GM21786 (cell line): Measurements from ENCODE around the gene OR7G1.
A peak's percentile ranks its signal among the peaks of the same experiment; 100 is the strongest.

Source experiments
- ATAC-seq: cut with Tn5 transposase; IDR thresholded peaks from one replicate; pipeline ENCODE4 v1.9.1; 2021; ENCODE audit not compliant: unreplicated experiment

The OR7G1 gene, protein sequence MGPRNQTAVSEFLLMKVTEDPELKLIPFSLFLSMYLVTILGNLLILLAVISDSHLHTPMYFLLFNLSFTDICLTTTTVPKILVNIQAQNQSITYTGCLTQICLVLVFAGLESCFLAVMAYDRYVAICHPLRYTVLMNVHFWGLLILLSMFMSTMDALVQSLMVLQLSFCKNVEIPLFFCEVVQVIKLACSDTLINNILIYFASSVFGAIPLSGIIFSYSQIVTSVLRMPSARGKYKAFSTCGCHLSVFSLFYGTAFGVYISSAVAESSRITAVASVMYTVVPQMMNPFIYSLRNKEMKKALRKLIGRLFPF

DNA sequence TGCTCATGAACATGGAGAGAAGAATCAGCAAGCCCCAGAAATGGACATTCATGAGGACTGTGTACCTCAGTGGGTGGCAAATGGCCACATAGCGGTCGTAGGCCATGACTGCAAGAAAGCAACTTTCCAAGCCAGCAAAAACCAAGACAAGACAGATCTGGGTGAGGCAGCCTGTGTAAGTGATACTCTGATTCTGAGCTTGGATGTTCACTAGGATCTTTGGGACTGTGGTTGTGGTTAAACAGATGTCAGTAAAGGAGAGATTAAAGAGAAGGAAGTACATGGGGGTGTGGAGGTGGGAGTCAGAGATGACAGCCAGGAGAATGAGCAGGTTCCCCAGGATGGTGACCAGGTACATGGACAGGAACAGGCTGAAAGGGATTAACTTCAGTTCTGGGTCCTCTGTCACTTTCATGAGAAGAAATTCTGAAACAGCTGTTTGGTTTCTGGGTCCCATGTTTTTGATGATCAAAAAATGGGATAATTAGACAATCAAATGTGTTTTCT lies at the start of gene OR7G1:
Gene OR7G1 (minus strand): TSS at position 457 of the 507 bp plus-strand sequence. CDS start 0 bp downstream, at position 457.
- no peak for ATAC-seq

DNA sequence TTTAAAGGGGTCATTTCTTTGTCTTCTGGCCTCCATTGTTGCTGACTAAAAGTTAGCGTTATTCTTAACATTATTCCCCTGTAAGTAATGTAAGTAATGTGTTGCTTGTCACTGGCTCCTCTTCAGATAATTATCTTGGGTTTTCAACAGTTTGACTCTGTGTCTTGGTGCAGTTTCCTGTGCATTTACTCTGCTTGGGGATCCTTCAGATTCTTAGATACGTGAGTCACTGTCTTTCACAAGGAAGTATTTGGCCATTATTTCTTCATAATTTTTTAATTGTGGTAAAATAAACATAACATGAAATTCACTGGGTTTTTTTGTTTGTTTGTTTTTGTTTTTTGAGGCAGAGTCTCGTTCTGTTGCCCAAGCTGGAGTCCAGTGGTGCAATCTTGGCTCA lies 49.7 kb upstream of the OR7G1 start:
- ATAC-seq: no peak

DNA sequence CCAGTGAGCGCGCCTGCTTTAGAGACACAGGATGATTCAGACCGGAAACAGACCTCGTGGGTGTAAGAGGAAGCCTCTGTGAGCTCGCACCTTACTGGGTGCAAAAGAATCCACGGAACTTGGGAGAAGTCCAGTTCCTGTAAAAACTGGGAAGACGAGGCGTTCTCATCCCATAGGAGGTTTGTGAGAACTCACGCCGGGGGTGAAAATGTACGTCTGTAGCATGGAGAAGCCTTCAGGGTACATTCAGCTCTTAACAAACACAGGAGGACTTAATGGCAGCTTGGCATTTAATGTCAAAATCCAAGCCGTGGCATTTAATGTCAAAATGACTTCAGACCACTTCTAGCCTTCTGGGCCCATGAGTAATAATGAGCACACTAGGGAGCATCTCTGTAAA lies 45.9 kb upstream of the OR7G1 start:
- ATAC-seq: no peak

DNA sequence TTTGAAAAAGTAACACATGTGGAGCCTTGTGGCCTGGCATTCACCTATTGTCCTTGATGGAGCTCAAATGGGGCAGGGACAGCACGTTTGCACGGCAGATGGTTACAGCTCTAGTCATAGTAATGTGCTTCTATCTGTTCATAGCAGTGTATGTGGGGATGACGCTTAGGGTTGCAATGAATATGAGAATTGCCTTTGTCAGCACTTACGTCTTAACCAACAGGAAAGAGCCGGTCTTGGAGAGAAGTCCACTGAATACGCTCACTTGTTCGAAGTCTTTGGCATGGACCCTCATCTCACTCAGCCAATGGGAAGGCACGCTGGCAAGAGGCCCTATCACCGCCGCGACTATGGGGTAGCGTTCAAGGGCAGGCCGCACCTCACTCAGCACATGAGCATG lies 44.3 kb upstream of the OR7G1 start:
- no peak for ATAC-seq

DNA sequence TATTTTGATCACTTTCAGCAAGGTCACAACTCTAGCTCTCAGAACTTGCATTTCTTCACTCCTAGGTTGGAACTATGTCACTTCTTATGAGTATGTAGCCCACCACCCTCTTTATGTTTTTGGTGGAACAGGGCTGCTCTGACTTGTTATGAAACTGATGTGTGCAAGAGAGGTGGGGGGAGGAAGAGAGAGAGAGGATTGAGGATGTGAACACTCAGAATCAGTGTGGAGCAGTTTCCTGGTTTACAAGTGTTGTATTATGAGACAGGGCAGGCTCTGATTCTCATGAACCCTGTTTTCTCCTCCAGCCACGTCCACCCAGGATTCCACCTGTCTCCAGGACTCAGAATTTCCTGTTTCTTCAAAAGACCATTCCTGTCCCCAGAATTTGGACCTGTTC lies 40.7 kb upstream of the OR7G1 start:
- no peak for ATAC-seq

DNA sequence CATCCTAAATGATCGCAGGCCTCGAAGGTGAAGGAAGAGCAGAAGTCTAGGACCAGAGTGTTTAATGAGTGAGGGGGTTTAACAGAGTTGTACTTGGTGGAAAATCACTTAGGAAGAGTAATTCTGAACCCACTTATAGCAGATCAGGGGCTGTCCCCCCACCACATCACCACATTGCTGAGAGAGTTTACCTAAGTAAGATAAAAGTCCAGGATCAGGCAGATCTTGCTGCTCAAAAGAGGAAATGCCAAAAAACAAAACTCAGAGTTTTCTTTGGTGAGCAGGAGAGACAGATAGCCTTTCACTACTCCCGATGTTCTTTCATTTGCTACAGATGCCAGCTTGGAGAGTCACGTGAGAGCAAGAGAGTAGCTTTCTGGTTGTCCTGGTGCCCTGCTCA lies 40.0 kb upstream of the OR7G1 start:
- ATAC-seq: no peak

DNA sequence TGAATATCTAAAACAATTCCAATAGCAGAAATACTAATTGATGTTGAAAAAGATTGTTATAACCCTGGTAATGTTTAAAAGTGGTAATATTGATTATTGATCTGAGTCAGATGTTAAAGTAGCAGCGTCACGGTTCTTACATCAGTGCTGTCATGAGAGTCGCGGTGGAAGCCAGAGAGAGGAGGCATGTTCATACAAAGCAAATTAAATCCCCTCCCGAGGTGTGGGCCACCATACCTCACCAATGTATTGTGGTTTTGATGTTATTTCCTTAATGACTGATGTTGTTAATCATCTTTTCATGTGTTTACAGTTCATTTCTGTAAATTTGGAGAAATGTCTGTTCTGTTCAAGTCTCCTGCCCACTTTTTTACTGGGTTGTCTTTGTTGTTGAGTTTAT lies 35.8 kb upstream of the OR7G1 start:
- no peak for ATAC-seq

DNA sequence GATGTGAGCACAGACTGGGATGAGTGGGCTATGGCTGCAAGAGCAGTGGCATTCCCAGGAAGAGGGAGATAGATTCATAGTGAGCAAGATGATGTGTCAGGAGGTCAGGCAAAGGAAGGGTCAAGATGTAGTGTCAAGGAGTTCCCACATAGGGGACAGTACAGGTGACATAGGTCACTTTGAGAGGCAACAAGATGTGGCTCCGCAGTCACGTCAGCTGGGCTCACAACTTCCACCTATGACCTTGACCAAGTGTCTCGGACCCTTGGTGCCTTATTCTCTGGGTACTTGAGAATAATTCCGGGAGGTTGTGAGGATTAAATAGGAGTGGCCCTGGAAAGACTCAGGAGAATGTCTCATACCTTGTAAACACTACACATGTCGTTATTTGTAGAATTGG lies 35.1 kb upstream of the OR7G1 start:
- no peak for ATAC-seq

DNA sequence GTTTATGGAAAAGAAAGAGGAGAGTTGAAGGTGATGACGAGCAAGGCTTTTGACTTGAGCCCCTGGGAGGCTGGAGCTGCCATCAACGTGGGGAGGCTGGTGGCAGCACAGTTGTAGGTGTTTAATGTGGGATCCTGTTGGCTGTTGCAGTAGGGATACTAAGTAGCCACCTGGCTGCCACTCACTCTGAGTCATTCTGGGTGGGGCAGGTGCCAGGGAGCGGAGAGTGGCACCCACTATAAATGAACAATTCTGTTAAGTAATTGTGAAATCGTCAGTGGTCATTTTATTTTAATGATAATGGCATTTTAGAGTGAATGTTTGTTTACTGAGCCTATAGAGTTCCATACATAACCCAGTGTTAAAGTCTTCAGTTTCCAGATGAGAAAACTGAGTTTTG lies 34.4 kb upstream of the OR7G1 start:
- ATAC-seq: no peak

DNA sequence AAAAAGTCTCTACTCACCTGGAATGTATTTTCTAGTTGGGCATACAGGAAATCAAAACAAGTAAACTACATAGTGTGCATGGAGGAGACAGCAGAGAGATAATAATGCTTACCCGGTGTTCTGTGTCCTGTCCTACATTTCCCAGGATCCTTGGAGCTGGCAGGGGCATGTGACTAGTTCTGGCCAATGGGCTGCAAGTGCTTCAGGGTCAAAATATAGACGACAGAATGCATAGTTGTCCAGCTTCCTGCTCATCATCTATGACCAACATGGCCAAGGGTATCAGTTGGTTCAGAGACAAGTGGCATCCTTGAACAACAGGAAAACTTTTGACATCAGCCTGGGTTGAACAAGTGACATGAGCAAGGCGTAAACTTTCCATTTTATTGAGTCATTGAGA lies 33.1 kb upstream of the OR7G1 start:
- ATAC-seq: no peak

DNA sequence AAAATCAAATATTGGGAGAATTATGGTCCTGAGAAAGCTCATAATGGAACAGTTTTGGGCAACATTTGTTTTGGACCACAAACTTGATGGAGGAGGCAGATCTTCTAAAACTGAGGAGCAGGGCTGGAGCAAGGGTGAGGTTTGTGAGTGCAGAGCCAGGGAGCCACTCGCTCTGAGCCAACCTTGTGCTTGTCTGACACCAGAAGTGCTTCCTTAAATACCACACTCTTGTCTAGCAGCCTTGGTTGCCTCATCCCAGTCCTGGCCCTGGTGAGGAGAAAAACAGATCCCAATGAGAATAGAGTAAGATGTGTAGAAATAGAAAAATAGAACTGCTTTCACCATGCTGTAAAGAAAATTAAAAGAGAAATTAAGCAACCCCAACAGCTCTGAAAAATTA lies 31.3 kb upstream of the OR7G1 start:
- ATAC-seq: no peak

DNA sequence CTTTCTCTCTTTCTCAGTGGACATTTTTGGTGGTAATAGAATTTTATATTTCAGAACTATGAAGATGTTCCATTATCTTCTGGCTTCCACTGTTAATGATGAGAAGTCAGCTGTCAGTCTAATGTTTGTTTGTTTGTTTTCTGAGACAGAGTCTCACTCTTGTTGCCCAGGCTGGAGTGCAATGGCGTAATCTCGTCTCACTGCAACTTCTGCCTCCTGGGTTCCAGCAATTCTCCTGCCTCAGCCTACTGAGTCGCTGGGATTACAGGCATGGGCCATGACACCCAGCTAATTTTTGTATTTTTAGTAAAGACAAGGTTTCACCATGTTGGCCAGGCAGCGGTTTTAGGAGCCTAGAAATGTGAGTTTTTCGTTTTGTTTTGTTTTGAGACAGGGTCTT lies 29.4 kb upstream of the OR7G1 start:
- ATAC-seq: no peak

DNA sequence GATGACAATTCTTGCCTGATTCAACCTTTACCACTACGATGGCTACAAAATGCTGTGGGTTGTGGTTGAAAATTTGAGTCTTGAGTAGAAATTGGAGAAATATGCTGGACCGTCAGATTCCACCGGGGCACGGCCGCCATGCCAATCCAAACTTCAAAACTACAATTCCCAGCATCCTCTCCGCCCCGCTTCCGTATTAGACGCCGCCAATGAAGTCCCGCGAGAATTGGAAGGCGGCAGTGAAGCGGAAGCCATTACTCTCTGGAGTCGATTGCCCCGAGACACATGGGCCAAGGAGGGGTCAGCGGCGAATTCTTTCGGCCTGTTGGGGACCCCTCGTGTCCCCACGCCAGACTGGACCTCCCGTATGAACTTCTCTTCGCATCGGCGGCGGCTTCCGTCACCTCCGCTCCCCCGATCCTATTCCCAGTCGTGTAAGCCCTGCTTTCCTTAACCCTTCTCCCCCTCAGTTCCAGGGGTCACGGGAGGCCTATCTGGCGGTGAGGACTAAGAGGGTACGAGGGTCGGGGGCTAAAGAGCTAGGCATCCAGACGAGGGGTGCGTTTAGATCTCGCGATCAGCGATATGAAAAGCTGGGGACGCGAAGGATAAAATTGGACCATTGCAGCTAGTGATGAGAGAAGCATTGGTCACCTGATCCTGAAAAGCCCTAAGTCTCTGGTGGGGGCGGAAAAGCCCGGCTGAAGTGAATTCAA lies 24.8 kb upstream of the OR7G1 start, which contains the start of gene ZNF317:
Gene ZNF317 (plus strand): TSS at position 239 of the 716 bp plus-strand sequence. CDS start 15,620 bp downstream, outside the sequence.
- ATAC-seq: peak; percentile 88

DNA sequence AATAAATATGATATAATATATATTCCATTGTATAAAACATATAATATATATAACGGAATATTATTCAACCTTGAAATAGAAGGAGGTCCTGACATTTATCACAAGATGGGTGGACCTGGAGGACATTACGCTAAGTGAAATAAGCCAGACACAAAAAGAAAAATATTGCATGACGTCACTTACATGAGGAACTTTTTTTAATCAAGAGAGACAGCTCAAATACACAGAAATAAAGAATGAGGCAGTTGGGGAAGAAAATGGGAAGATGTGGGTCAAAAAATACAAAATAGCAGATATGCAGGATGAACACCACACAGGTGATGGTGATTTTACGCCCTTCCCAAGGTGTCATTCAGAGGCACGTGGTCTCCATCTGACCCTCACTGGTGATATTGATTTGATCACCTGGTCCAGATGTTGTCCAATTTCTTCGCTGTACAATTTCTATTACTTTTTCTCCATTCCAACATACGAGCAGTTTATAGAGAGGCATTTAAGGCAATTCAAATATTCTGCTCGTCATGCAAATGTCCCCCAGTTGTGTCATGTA lies 24.1 kb upstream of the OR7G1 start:
- ATAC-seq: no peak

DNA sequence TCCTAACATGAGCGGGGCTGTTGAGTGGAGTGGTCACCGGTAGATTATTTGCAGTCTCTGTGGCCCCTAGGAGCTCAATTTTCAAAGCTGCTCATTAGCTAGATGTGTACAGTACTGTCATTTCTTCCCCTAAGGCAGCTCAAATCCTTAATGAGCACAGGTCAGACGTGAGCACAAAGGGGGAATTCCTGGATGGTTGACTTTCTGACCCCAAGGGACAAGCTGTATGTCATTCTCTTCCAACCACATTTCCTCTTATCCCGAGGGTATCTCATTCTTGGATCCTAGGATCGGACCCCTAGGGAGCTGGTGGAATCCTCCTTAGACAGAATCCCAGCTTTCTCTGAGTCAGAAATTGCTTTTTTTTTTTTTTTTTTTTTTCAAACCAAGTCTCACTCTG lies 16.9 kb upstream of the OR7G1 start:
- ATAC-seq: no peak

DNA sequence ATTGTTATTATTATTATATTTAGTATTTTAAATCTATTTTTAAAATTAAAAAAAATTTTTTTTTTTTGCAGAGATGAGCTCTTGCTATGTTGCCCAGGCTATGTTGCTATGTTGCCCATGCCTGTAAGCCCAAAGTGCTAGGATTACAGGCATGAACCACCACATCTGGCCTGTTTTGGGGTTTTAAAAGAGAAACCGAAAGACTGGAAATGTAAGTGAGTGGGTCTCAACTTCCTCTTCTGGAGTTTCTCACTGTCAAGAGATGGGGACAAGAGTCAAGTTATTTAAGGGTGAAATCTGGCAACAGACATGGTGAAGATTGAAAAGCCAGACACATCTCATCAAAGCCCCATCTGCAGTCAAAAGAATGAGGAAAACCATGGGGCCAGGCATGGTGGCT lies 15.4 kb upstream of the OR7G1 start:
- no peak for ATAC-seq

DNA sequence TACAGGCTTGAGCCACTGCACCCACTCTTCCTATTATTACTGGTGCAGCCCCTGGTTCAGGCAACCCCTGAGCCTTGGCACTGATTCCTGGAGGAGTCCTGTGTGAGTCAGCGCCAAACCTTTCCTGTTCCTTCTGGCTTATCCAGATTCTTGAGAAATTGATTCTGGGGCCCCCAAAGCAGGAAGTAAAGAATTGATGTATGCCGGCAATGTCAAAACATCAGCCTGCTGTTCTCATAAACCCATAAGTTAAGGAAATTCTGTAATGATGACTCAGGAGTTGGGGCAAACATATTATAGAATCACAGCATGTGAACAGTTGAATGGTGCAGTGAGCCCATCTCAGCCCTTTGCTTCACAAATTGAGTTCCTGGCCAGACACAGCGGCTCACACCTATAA lies 12.6 kb upstream of the OR7G1 start:
- no peak for ATAC-seq

DNA sequence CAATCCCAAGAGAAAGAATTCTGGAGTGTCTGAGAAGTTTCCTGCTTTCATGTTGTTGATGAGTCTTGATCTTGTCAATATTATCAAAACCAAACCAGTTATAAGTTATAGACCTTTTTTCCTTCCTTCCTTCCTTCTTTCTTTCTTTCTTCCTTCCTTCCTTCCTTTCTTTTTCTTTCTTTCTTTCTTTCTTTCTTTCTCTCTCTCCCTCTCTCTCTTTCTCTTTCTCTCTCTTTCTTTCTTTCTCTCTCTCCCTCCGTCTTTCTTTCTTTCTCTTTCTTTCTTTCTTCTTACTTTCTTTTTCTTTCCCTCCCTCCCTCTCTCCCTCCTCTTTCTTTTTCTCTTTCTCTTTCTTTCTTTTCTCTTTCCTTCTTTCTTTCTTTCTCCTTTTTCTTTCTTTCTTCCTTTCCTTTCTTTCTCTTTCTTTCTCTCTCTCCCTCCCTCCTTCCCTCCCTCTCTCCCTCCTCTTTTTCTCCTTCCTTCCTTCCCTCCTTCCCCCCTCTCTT lies 11.4 kb upstream of the OR7G1 start, which contains the start of gene OR7G3:
Gene OR7G3 (minus strand): TSS at position 51 of the 506 bp plus-strand sequence. CDS start 0 bp downstream, at position 51.
- no peak for ATAC-seq

DNA sequence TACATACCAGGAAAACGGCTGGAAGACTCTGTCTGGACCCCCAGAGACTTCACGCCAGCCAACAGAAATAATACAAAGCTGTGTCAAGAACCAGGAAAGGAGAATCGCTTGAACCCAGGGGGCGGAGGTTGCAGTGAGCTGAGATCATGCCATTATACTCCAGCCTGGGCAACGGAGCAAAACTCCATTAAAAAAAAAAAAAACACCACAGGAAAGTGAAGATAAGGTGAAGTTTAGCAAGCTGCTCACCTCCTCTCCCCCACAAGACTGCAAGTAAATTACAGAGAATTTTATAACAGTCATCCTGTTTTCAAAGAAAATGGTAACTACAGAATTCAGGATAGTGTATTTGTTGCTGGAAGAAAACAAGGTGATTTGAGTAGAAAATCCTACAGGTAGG lies 984 bp upstream of the OR7G1 start:
- no peak for ATAC-seq

DNA sequence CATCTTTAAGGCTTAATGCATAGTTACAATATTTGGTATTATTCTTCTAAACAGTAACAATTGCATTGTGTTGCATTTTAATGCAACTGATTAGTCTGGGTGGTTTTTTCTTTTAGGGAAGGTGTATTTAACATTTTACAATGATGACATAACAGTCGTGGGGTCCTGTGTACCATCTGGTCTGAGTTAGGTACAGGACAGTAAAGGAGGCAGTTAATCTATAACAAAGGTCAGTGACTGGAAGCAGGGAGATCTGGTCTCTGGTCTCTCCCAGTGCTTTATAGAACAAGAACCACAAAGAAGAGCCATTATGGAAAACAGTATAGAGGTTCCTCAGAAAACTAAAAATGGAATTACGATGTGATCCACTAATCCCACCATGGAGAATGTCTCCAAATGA lies 5.6 kb downstream of the OR7G1 start:
- no peak for ATAC-seq

DNA sequence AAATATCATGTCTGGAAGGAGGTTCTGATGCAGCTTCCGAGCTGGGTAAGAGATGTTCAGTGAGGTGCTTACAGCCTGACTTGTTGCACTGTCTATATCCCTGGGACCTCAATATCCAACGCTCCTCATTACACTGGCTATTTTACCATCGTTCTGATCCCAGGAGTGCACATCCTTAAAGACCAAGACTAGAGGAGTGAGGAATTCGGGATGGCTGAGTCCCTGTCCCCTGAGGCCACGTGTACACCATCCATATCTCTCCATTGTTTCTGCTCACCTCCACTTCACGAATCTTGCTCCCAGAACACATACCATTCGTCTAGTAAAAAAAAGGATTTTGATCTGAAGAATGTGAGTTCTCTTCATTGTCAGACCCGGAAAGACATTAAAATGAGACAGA lies 8.2 kb downstream of the OR7G1 start, which contains the start of gene OR7G2:
Gene OR7G2 (minus strand): TSS at position 101 of the 400 bp plus-strand sequence. CDS start 4,232 bp downstream, outside the sequence.
- no peak for ATAC-seq

DNA sequence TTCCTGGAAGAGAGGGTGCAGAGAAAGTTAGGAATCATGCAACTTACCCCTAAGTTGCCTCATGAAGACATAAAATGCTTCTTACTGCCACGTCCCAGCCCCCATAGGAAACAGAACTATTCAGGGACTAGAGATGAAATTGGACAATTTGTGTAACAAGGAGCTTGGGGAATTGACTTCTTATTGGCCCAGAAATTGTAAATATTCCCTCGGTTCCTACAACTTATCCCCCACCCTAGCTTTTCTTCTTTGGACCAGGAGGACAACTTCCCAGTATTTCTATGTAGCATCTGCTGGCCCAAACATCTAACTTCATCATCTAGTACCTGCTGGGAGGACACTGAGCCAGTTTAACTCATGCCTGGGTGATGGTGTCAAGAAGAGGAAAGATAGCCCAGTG lies 28.8 kb downstream of the OR7G1 start, which contains the start of gene OR1M1:
Gene OR1M1 (plus strand): TSS at position 301 of the 400 bp plus-strand sequence. CDS start 6,184 bp downstream, outside the sequence.
- ATAC-seq: no peak
